A549 (cell line): ENCODE results near the gene DBH.

Experiments used
- CEBPB ChIP-seq, 2 experiments: fragments of >200 bp in 1 of 2; sonication (Bioruptor Twin) in 1 of 2; formaldehyde crosslinking in 1 of 2; IDR thresholded peaks; 2 replicates each; pipeline ENCODE4 v1.6.1; 2012 to 2016
- CHD2 ChIP-seq: fragments of 150-350 bp; IDR thresholded peaks from 2 replicates; pipeline ENCODE4 v1.6.1; 2014; ENCODE audit warnings: low read length; ENCODE audit not compliant: partially characterized antibody
- CTCF ChIP-seq: fragments of >200 bp; sonication (Bioruptor Twin); formaldehyde crosslinking; IDR thresholded peaks from 3 replicates; pipeline ENCODE4 v1.5.1; 2016
- HDAC2 ChIP-seq: fragments of 200-600 bp; sonication (generic); IDR thresholded peaks from 2 replicates; pipeline ENCODE4 v1.6.1; 2016
- HMGXB4 ChIP-seq: fragments of 250-450 bp; sonication (Bioruptor Pico); IDR thresholded peaks from 2 replicates; pipeline ENCODE4 v1.5.0; 2021; ENCODE audit warnings: mild to moderate bottlenecking, moderate library complexity, borderline replicate concordance
- PHF8 ChIP-seq: fragments of 200-600 bp; sonication (generic); IDR thresholded peaks from 2 replicates; pipeline ENCODE4 v1.6.1; 2016; ENCODE audit warnings: low read depth, mild to moderate bottlenecking, antibody characterized with exemption, moderate library complexity, borderline replicate concordance
- POLR2AphosphoS2 ChIP-seq: conservative IDR thresholded peaks from 2 replicates; pipeline ENCODE4 v1.6.1; 2012; ENCODE audit warnings: low read length, improper control_type of control experiment, inconsistent platforms
- RARB ChIP-seq: fragments of 250-450 bp; sonication (Bioruptor Pico); IDR thresholded peaks from 2 replicates; pipeline ENCODE4 v1.8.0; 2021; ENCODE audit warnings: mild to moderate bottlenecking, moderate library complexity
- REST ChIP-seq: fragments of 200-600 bp; sonication (generic); IDR thresholded peaks from 2 replicates; pipeline ENCODE4 v1.6.1; 2016; ENCODE audit warnings: antibody characterized with exemption, mild to moderate bottlenecking, moderate library complexity

GRCh38 chr9:133608382-133608781, 27.8 kb upstream of the DBH start:
- TF ChIP-seq CTCF (no peak), REST (no peak), HDAC2 (no peak), PHF8 (no peak), HMGXB4 (CRISPR knock-in tag) (no peak), RARB (no peak), CHD2 (no peak), POLR2AphosphoS2 (no peak), CEBPB (IDR thresholded peaks at IDR 0.05) (no peak)
